ENCODE data around the gene CD86. TPM values are rescaled to one million over a fixed set of nuclear protein-coding genes. Genes with fewer than 3 reads are reported as not detected.

Gene CD86
- total and polyA plus RNA-seq, 2 of the 8 experiments (the other 6 are each of a cell fraction or from before 2014, with no cell fraction given) = 0.12 to 0.30 TPM

DNA sequence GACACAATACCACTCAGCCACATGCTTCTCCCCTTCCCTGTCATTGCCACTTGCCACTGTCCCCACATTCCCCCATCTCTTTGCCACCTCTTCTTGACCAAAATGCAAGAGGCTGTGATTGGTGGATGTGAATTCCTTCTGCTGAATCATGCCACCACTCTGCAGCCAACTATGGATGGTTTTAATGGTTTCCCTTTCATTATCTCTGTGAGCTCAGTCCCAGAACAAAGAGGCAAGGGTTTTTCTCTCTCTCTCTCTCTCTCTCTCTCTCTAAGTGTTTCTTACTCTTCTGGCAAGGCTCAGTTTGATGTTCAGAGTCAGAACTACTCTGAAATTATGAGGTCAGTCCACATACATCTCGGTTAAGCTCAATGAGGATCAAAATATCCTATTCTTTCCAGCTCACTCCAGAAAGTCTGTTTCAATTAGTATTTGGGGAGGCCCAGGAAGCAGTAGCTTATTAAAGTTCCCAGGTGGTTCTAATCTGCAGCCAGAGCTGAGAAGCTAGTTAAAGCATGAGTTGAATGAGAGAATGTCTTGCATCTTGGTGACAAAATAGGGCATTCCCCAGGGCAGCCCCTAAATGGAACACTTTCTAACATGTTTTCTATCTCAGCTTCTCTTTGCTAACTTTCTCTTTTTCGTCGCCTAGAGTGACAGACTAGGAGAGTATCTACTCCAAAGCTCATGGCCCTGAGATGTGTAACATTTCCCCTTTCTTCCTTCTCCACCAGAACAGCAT lies 24.6 kb upstream of the CD86 start:
- Histone ChIP-seq H3K9me3 (ENCODE audit: insufficient read depth in 2 of 2, low read depth in 1 of 2, low read length in 1 of 2) (no peaks in the 10 kb centered on the region), H2AK5ac (ENCODE audit: low read depth, low read length) (no peak overlapping the region), H3K56ac (replicated peaks; ENCODE audit: insufficient read length, low read depth, low read length) (no peak overlapping the region), H3K4me1 (replicated peaks in 1 of 4; ENCODE audit: control insufficient read depth in 3 of 4, insufficient read depth in 4 of 4, low read length in 3 of 4) (no peaks in the 10 kb centered on the region), H3K23ac (ENCODE audit: insufficient read length) (no peak overlapping the region), H3K4ac (replicated peaks; ENCODE audit: insufficient read length, low read depth, low read length) (no peak overlapping the region), H3K23me2 (ENCODE audit: low read depth, low read length) (no peaks in the 10 kb centered on the region), H3K79me2 (ENCODE audit: control insufficient read depth in 1 of 2, insufficient read depth in 2 of 2, low read length in 2 of 2) (no peaks in the 10 kb centered on the region), H3K4me3 (ENCODE audit: extremely low read depth in 1 of 4, insufficient read depth in 2 of 4, low read depth in 3 of 4, low read length in 4 of 4) (no peak overlapping the region), H4K5ac (ENCODE audit: insufficient read length, low read depth, low read length) (no peak overlapping the region), H3K14ac (ENCODE audit: insufficient read length) (no peak overlapping the region), H3K4me2 (ENCODE audit: insufficient read depth in 1 of 2, low read depth in 2 of 2, low read length in 2 of 2) (no peak overlapping the region), H2BK15ac (ENCODE audit: low read length) (no peak overlapping the region), H3K27ac (ENCODE audit: low read depth, low read length) (no peak overlapping the region), H3K18ac (ENCODE audit: extremely low read depth, low read length) (no peak overlapping the region), H3K36me3 (ENCODE audit: control insufficient read depth in 2 of 4, insufficient read depth in 4 of 4, low read length in 3 of 4) (no peaks in the 10 kb centered on the region), H4K8ac (ENCODE audit: extremely low read depth, insufficient read depth, low read length) (no peak overlapping the region), H4K20me1 (replicated peaks in 1 of 2; ENCODE audit: control insufficient read depth in 1 of 2, insufficient read depth in 2 of 2, low read length in 2 of 2) (no peaks in the 10 kb centered on the region), H3K79me1 (ENCODE audit: low read depth, low read length) (no peaks in the 10 kb centered on the region), H4K91ac (replicated peaks; ENCODE audit: insufficient read length, low read length) (no peak overlapping the region), H2AFZ (ENCODE audit: low read length) (peak overlapping the region; percentile 90), H2BK5ac (ENCODE audit: low read depth, low read length) (no peak overlapping the region), H3K9ac (replicated peaks in 1 of 4; ENCODE audit: extremely low read depth in 1 of 4, low read depth in 3 of 4, low read length in 3 of 4) (no peak overlapping the region), H2BK20ac (ENCODE audit: low read length) (no peak overlapping the region), H3K27me3 (replicated peaks in 1 of 4; ENCODE audit: control insufficient read depth in 3 of 4, extremely low read depth in 1 of 4, insufficient read depth in 3 of 4, low read length in 3 of 4) (no peaks in the 10 kb centered on the region), H2BK12ac (ENCODE audit: low read depth, low read length) (no peak overlapping the region), H2BK120ac (replicated peaks; ENCODE audit: low read depth, low read length) (no peak overlapping the region)
- whole genome bisulfite sequencing, 2 experiments (ENCODE audit: extremely low coverage in 1 of 2, insufficient coverage in 1 of 2, insufficient read length in 1 of 2, insufficient replicate concordance in 2 of 2, low coverage in 1 of 2, low lambda C conversion rate in 2 of 2, missing lambda C conversion rate in 1 of 2) = 86% methylated on average over 3 of the region's 3 CpGs; no CpG with 5 or more reads in 1 of the 2 experiments
- ChIA-PET CTCF (ENCODE audit: partially characterized antibody) (interaction anchor here (0.7 to 1.0 kb wide), 5 partner anchors 26 to 226 kb away, joined by 3 to 4 read pairs (median 3); no protein-coding TSS in a partner anchor), POLR2A (ENCODE audit: partially characterized antibody) (no interaction called here)
- DNase-seq (ENCODE audit: low read depth in 1 of 2, low spot score in 2 of 2) = no peak
- no peak for FAIRE-seq
- no peak for TF ChIP-seq TBP (IDR thresholded peaks at IDR 0.05; ENCODE audit: low read depth, low read length)
- no peak for TF ChIP-seq YY1 (IDR thresholded peaks at IDR 0.05; ENCODE audit: low read depth, low read length)
- no peak for TF ChIP-seq TAF1 (IDR thresholded peaks at IDR 0.05; ENCODE audit: low read depth, low read length)
- no peak for TF ChIP-seq BCL11A (IDR thresholded peaks at IDR 0.05; ENCODE audit: low read depth in 2 of 2, low read length in 2 of 2)
- no peak for TF ChIP-seq CHD1 (IDR thresholded peaks at IDR 0.05; ENCODE audit: low read depth, low read length)
- no peak for TF ChIP-seq FOSL1 (IDR thresholded peaks at IDR 0.05; ENCODE audit: insufficient read depth, low read depth, low read length)
- no peak for TF ChIP-seq GABPA (IDR thresholded peaks at IDR 0.05; ENCODE audit: borderline replicate concordance, insufficient read depth, low read length)
- TF ChIP-seq RNF2 (IDR thresholded peaks at IDR 0.05; ENCODE audit: borderline replicate concordance, low read depth, low read length, missing control alignments, poor library complexity, severe bottlenecking) = no peak
- TF ChIP-seq NANOG (IDR thresholded peaks at IDR 0.05; ENCODE audit: insufficient read depth, low read depth, low read length, poor library complexity, severe bottlenecking) = no peak
- no peak for TF ChIP-seq HDAC6 (IDR thresholded peaks at IDR 0.05; ENCODE audit: low read depth, low read length)
- no peak for TF ChIP-seq JUN (IDR thresholded peaks at IDR 0.05; ENCODE audit: low read depth, low read length)
- TF ChIP-seq KDM4A (IDR thresholded peaks at IDR 0.05; ENCODE audit: low read depth, low read length, severe bottlenecking) = no peak
- TF ChIP-seq POLR2AphosphoS5 (IDR thresholded peaks at IDR 0.05; ENCODE audit: low read depth, low read length) = no peak
- no peak for TF ChIP-seq CHD2 (IDR thresholded peaks at IDR 0.05; ENCODE audit: low read length)
